Testis (tissue), 3 donors: ENCODE results near the gene MLH1. TPM values are rescaled to one million over a fixed set of nuclear protein-coding genes. Genes with fewer than 3 reads are reported as not detected.

Experiments
- DNase-seq: peaks from one replicate; pipeline ENCODE4 v3.0.0-alpha.2; 2019
- H3K27ac ChIP-seq, 2 donors: fragments of 200-600 bp; sonication (generic); one replicate each; pipeline ENCODE4 v1.5.1; 2019
- H3K27me3 ChIP-seq: fragments of 200-600 bp; sonication (generic); one replicate; pipeline ENCODE4 v1.5.1; 2019
- H3K36me3 ChIP-seq: fragments of 200-600 bp; sonication (generic); one replicate; pipeline ENCODE4 v1.5.1; 2017; ENCODE audit warnings: low read depth; ENCODE audit errors: missing control alignments
- H3K4me1 ChIP-seq: fragments of 200-600 bp; sonication (generic); one replicate; pipeline ENCODE4 v1.5.1; 2019
- H3K4me3 ChIP-seq, 2 donors: fragments of 200-600 bp; sonication (generic); one replicate each; pipeline ENCODE4 v1.5.1; 2017 to 2019
- H3K9me3 ChIP-seq: fragments of 200-600 bp; sonication (generic); one replicate; pipeline ENCODE4 v1.5.1; 2017
- CTCF ChIP-seq, 3 experiments: fragments of 450-650 bp in 2 of 3; fragments of 200-600 bp in 1 of 3; sonication (generic) in 1 of 3; IDR thresholded peaks; one replicate each; pipeline ENCODE4 v1.5.1; 2016 to 2019; ENCODE audit warnings: antibody characterized with exemption in 3 of 3, mild to moderate bottlenecking in 2 of 3, moderate library complexity in 1 of 3
- POLR2A ChIP-seq: fragments of 450-650 bp; IDR thresholded peaks from one replicate; pipeline ENCODE4 v1.6.1; 2017; ENCODE audit warnings: antibody characterized with exemption, mild to moderate bottlenecking, moderate library complexity
- WGBS, 2 donors: methylation state at CpG; one replicate each; pipeline ENCODE4 v1.1.5; 2018; 5-methylcytosine and 5-hydroxymethylcytosine counted together
- intact Hi-C: fragments of 100-400 bp; cut with DNase I; formaldehyde crosslinking; loops from one replicate; pipeline ENCODE4 v1.15.1; 2023; ENCODE audit warnings: low total_unique reads
- polyA plus RNA-seq: library from polyadenylated mRNA; stranded (reverse); fragments of 350-450 nt; fragmentation: Illumina TruSeq; extraction: RNeasy Lipid Tissue Mini Kit (QIAGEN cat#74804); gene quantifications from one replicate; pipeline ENCODE4 v1.2.3, GENCODE V29; 2014; ENCODE audit warnings: low read depth, low replicate concordance; ENCODE audit not compliant: insufficient read depth
- small RNA-seq, 2 donors: library from RNA; depleted of rRNA; stranded (forward); fragments of <200 nt; gene quantifications; one replicate each; pipeline ENCODE3, GENCODE V24; 2016
- total RNA-seq, 2 donors: library from RNA; depleted of rRNA; stranded (reverse); fragments of >200 nt; gene quantifications; one replicate each; pipeline ENCODE4 v1.2.3, GENCODE V29; 2016

The MLH1 gene
- total and polyA plus RNA-seq, 3 donors from 2014 or later = 57.1 to 90.2 (median 64.4) TPM

GRCh38 chr3:37100411-37100810 is 107.1 kb downstream of the MLH1 start:
- H3K36me3 ChIP-seq = no peaks in the 10 kb centered on the region
- intact Hi-C loops = no loop called here
- no peaks in the 10 kb centered on the region for H3K9me3 ChIP-seq
- H3K4me3 ChIP-seq = no peak overlapping the region
- TF ChIP-seq POLR2A (no peak), CTCF (IDR thresholded peaks at IDR 0.05) (no peak)
- H3K27ac ChIP-seq = no peak overlapping the region
- DNase-seq = no peak
- peaks cover 10% of the 10 kb centered on the region for H3K4me1 ChIP-seq
- 76 to 92% methylated on average over 1 of the region's 1 CpG for WGBS, 2 donors
- no peaks in the 10 kb centered on the region for H3K27me3 ChIP-seq

Small RNA genes lying within 50 kb of the gene (small RNA-seq; reads per million reads assigned to genes)
- gene RF00019 (0 reads per million in 2 donors), gene RNU6ATAC4P (0 reads per million in 2 donors)

Other genes starting within 250 kb of the MLH1 start
- 1 to 10 TPM; 4.0 to 4.8 TPM for gene DCLK3, start 229.0 kb upstream of the MLH1 start, total RNA-seq
- gene DCLK3, start 229.0 kb upstream of the MLH1 start, polyA plus RNA-seq = 8.1 TPM
- 10 to 100 TPM in 1 of 2 donors, 1 to 10 TPM in 1; 7.6 to 11.0 TPM for gene TRANK1, start 48.5 kb upstream of the MLH1 start, total RNA-seq
- gene TRANK1, start 48.5 kb upstream of the MLH1 start, polyA plus RNA-seq = 7.5 TPM
- 10 to 100 TPM; 17.4 to 23.5 TPM for gene EPM2AIP1, start 387 bp upstream of the MLH1 start, total RNA-seq
- 13.1 TPM for gene EPM2AIP1, start 387 bp upstream of the MLH1 start, polyA plus RNA-seq
- 100 to 1,000 TPM in 1 of 2 donors, 10 to 100 TPM in 1; 86.2 to 114 TPM for gene LRRFIP2, start 181.1 kb downstream of the MLH1 start, total RNA-seq
- gene LRRFIP2, start 181.1 kb downstream of the MLH1 start, polyA plus RNA-seq = 115 TPM
- gene GOLGA4, start 249.8 kb downstream of the MLH1 start, total RNA-seq = 100 to 1,000 TPM; 124 to 152 TPM
- gene GOLGA4, start 249.8 kb downstream of the MLH1 start, polyA plus RNA-seq = 17.4 TPM